Measurements from ENCODE around the gene PATZ1.

PATZ1 gene

GRCh38 chr22:31326877-31327276, 19.3 kb downstream of the PATZ1 start:
- TF ChIP-seq TCF12 (IDR thresholded peaks at IDR 0.05; ENCODE audit: low read depth) (no peak), TAF1 (IDR thresholded peaks at IDR 0.05; ENCODE audit: low read depth) (no peak), ZBTB7A (IDR thresholded peaks at IDR 0.05; ENCODE audit: low read depth) (no peak), EP300 (IDR thresholded peaks at IDR 0.05; ENCODE audit: borderline replicate concordance) (no peak), CEBPB (IDR thresholded peaks at IDR 0.05) (no peak), USF1 (IDR thresholded peaks at IDR 0.05) (no peak), RAD21 (IDR thresholded peaks at IDR 0.05; ENCODE audit: low read depth) (no peak), TEAD4 (IDR thresholded peaks at IDR 0.05) (no peak), REST (IDR thresholded peaks at IDR 0.05; ENCODE audit: low read depth) (no peak), NFIC (IDR thresholded peaks at IDR 0.05) (no peak), EGR1 (IDR thresholded peaks at IDR 0.05) (no peak), FOXM1 (IDR thresholded peaks at IDR 0.05; ENCODE audit: borderline replicate concordance, low read depth) (no peak), MAX (IDR thresholded peaks at IDR 0.05) (no peak), CREB1 (IDR thresholded peaks at IDR 0.05; ENCODE audit: low read depth) (no peak), YY1 (IDR thresholded peaks at IDR 0.05; ENCODE audit: low read depth) (no peak)

GRCh38 chr22:31323578-31324550, 22.3 kb downstream of the PATZ1 start:
- no peak for TF ChIP-seq RAD21 (IDR thresholded peaks at IDR 0.05; ENCODE audit: low read depth)
- TF ChIP-seq TCF12 (IDR thresholded peaks at IDR 0.05; ENCODE audit: low read depth) = no peak
- no peak for TF ChIP-seq CEBPB (IDR thresholded peaks at IDR 0.05)
- TF ChIP-seq EP300 (IDR thresholded peaks at IDR 0.05; ENCODE audit: borderline replicate concordance) = no peak
- no peak for TF ChIP-seq FOXM1 (IDR thresholded peaks at IDR 0.05; ENCODE audit: borderline replicate concordance, low read depth)
- TF ChIP-seq MAX (IDR thresholded peaks at IDR 0.05) = no peak
- TF ChIP-seq USF1 (IDR thresholded peaks at IDR 0.05) = no peak
- no peak for TF ChIP-seq TEAD4 (IDR thresholded peaks at IDR 0.05)
- TF ChIP-seq REST (IDR thresholded peaks at IDR 0.05; ENCODE audit: low read depth) = no peak
- TF ChIP-seq CREB1 (IDR thresholded peaks at IDR 0.05; ENCODE audit: low read depth) = no peak
- TF ChIP-seq NFIC (IDR thresholded peaks at IDR 0.05) = no peak
- TF ChIP-seq YY1 (IDR thresholded peaks at IDR 0.05; ENCODE audit: low read depth) = no peak
- TF ChIP-seq ZBTB7A (IDR thresholded peaks at IDR 0.05; ENCODE audit: low read depth) = no peak

GRCh38 chr22:31321421-31321820, 24.7 kb downstream of the PATZ1 start:
- no peak for TF ChIP-seq REST (IDR thresholded peaks at IDR 0.05; ENCODE audit: low read depth)
- TF ChIP-seq USF1 (IDR thresholded peaks at IDR 0.05) = no peak

Measured in Ishikawa (cell line).